NOMO-1 treated with dmso at 0.1 percent for 144 hours (cell line): Measurements from ENCODE around the gene PPM1D.
"Not testable (repeated sequence)": the region's sequence is repeated elsewhere in the genome, so short reads cannot be mapped to it uniquely, and the experiment has no call there.

Experiments used
- DNase-seq: peaks from one replicate; lab custom pipeline; 2025; ENCODE audit not compliant: unreplicated experiment; lab: John Stamatoyannopoulos, UW

Gene PPM1D

GRCh38 chr17:60593441-60594036 is 6.5 kb upstream of the PPM1D start:
- not testable (repeated sequence) for DNase-seq

- DNase-seq = not testable (repeated sequence)
These were observed 5.8 kb upstream of the PPM1D start for GRCh38 chr17:60594170-60594569.

GRCh38 chr17:60594734-60595133 is 5.3 kb upstream of the PPM1D start:
- no peak for DNase-seq

- DNase-seq = no peak
These were observed 2.7 kb upstream of the PPM1D start for GRCh38 chr17:60597297-60597696.

- peak; percentile 37 for DNase-seq
These were observed 1.8 kb upstream of the PPM1D start for GRCh38 chr17:60598001-60598736.

- DNase-seq = no peak
These were observed 773 bp upstream of the PPM1D start for GRCh38 chr17:60599220-60599619.

GRCh38 chr17:60600490-60601446 is 775 bp downstream of the PPM1D start:
- DNase-seq = peak; percentile 38

GRCh38 chr17:60601447-60602384 is 1.7 kb downstream of the PPM1D start:
- DNase-seq = no peak

GRCh38 chr17:60602385-60602742 is 2.4 kb downstream of the PPM1D start:
- no peak for DNase-seq

GRCh38 chr17:60602871-60603270 is 2.9 kb downstream of the PPM1D start:
- DNase-seq = no peak

GRCh38 chr17:60603477-60603876 is 3.5 kb downstream of the PPM1D start:
- not testable (repeated sequence) for DNase-seq

- no peak for DNase-seq
These were observed 4.8 kb downstream of the PPM1D start for GRCh38 chr17:60604686-60605334.

GRCh38 chr17:60606036-60606435 is 6.0 kb downstream of the PPM1D start:
- DNase-seq = no peak

GRCh38 chr17:60610473-60610872 is 10.5 kb downstream of the PPM1D start:
- no peak for DNase-seq

GRCh38 chr17:60611321-60611720 is 11.3 kb downstream of the PPM1D start:
- not testable (repeated sequence) for DNase-seq

GRCh38 chr17:60613325-60613724 is 13.3 kb downstream of the PPM1D start:
- DNase-seq = no peak

- DNase-seq = not testable (repeated sequence)
These were observed 13.8 kb downstream of the PPM1D start for GRCh38 chr17:60613796-60614195.

- DNase-seq = not testable (repeated sequence)
These were observed 14.3 kb downstream of the PPM1D start for GRCh38 chr17:60614247-60614646.

- no peak for DNase-seq
These were observed 15.1 kb downstream of the PPM1D start for GRCh38 chr17:60615108-60615507.

GRCh38 chr17:60615840-60616239 is 15.8 kb downstream of the PPM1D start:
- DNase-seq = no peak
